Measurements from ENCODE around the gene FASTKD1.
A peak's percentile ranks its signal among the peaks of the same experiment; 100 is the strongest.
"Not testable (repeated sequence)": the region's sequence is repeated elsewhere in the genome, so short reads cannot be mapped to it uniquely, and the experiment has no call there.

FASTKD1 gene

DNA sequence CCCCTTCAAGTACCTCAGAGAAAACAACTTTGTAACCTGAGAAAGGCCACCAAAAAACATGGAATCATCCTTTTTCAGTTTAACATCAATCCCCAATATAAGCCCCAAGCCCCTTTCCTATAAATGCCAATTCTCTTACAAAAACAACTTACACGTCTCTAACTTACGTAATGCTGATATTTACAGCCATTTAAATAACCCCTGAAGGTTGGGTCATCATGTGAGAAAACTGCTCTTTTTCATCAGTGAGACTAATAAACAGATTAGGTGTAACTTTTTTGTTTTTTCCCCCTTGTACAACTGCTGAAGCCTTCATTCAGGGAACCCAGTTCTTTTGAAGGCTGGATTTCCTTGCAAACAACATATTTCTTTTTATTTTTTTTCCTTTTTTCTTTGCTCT is 3.7 kb downstream of the FASTKD1 start:
- no peak for DNase-seq

DNA sequence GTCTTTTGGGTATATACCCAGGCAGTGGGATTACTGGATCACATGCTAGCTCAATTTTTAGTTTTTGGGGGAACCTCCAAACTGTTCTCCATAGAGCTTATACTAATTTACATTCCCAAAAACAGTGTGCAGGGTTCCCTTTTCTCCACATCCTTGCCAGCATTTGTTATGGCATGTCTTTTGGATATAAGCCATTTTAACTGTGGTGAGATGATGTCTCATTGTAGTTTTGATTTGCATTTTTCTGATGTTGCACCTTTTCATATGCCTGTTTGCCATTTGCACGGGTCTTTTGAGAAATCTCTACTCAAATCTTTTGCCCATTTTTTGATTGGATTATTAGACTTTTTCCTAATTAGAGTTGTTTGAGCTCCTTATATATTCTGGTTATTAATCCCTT is 8.0 kb downstream of the FASTKD1 start:
- no peak for DNase-seq

DNA sequence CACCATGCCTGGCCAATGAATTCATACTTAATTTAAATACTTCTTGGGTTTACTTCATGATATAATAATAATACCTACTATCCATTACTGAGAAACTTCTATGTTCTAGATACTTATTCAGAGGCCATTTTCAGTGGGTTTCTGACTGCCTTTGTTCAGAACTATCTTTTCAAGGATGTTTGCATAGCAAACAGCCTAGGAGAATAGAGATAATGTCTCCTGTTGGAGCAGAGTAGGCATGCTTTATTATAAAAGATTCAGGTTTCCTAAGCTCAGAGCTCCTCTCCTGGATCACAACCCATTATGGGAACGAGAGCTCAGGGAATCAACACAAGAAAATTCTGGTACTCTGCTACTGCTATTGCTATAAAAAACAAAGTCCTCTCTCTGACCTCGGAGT is 11.1 kb downstream of the FASTKD1 start:
- DNase-seq, result no peak

GRCh38 chr2:169562084-169562483 is 11.6 kb downstream of the FASTKD1 start:
- DNase-seq, result not testable (repeated sequence)

DNA sequence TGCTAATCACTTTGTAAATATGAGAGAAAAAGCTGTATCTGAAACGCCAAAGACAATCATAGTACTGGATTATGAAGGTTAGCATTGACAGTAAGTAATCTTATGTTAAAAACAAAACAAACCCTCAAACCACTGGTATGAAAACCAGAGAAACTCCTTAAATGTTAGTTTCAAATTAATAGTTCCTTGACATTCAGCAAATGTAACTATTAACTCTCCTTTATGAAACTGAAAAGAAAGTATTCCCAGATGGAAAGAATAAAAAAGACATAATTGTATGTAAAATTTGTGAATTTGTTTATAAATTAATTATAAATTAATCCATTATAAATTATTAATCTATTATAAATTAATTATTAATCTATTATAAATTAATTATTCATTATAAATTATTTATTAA is 12.3 kb downstream of the FASTKD1 start:
- no peak for DNase-seq

- DNase-seq, result no peak
These were observed 26.9 kb downstream of the FASTKD1 start for GRCh38 chr2:169546756-169547155.

- no peak for DNase-seq
These were observed 31.2 kb downstream of the FASTKD1 start for GRCh38 chr2:169542433-169542832.

GRCh38 chr2:169540146-169540545 is 33.5 kb downstream of the FASTKD1 start:
- DNase-seq, result no peak

DNA sequence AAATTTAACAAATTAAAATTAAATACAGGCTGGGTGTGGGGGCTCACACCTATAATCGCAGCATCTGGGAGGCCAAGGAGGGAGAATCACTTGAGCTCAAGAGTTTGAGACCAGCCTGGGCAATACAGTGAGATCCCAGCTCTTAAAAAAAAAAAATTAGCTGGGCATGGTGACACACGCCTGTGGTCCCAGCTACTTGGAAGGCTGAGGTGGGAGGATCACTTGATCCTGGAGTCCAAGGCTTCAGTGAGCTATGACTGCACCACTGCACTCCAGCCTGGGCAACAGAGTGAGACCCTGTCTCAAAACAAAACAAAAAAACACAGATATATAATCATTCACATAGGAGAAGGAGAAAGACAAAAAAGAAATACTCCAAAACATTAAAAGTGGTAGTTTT is 34.2 kb downstream of the FASTKD1 start:
- not testable (repeated sequence) for DNase-seq

- peak; percentile 70 to 83 (median 80) for DNase-seq
These were observed 45.4 kb downstream of the FASTKD1 start for GRCh38 chr2:169528271-169528701.

- DNase-seq, result no peak
These were observed 47.2 kb downstream of the FASTKD1 start for GRCh38 chr2:169526451-169526850.

GRCh38 chr2:169525434-169525833 is 48.2 kb downstream of the FASTKD1 start:
- DNase-seq, result no peak

DNA sequence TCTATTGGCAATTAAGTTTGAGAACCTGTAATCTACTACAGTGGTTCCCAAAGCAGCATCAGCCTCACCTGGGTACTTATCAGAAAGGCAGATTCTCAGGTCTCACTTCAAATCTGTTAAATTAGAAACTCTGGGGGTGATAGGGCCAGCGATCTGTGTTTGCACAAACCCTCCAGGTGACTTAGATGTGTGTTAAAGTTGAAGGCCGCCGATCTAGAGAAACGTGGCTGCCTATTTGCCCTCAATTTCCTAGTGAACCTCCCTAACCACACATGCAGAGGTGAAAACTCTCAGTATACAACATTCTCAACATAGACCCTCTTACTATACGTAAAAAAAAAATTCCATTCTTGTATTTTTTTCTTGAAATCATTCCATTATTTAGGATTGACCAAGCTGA is 50.0 kb downstream of the FASTKD1 start:
- DNase-seq, result no peak

DNA sequence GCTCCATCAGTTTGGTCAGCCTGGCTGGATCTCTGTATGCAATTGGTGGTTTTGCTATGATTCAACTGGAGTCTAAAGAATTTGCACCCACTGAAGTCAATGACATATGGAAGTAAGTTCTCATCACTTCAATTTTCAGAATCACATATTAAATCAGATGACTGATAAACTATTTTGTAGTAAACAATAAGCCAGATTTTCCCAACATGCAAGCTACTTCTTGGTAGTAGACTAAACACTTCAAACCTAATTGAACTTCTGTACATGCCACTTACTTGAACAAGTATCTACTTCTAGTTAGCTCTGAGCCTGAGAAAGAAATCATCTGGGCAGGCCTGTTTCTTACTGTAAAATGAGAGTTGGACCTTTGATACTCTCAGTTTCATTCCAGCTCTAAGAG is 52.8 kb downstream of the FASTKD1 start:
- no peak for DNase-seq

DNA sequence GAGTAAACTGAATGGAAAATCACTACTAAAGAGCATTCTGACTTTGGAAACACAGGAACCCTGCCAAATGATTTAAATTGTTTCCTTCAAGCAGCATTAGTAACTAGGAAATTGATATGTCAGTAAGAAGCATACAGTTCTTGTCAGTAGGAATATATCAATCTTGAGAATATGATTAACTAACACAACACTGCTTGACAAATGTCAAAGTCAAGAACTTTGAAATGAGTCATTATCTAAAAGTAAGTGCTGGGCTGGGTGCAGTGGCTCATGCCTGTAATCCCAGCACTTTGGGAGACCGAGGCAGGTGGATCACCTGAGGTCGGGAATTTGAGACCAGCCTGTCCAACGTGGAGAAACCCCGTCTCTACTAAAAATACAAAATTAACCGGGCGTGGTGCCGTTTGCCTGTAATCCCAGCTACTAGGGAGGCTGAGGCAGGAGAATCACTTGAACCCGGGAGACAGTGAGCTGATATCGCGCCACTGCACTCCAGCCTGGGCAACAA is 57.1 kb downstream of the FASTKD1 start:
- DNase-seq, result not testable (repeated sequence)

DNA sequence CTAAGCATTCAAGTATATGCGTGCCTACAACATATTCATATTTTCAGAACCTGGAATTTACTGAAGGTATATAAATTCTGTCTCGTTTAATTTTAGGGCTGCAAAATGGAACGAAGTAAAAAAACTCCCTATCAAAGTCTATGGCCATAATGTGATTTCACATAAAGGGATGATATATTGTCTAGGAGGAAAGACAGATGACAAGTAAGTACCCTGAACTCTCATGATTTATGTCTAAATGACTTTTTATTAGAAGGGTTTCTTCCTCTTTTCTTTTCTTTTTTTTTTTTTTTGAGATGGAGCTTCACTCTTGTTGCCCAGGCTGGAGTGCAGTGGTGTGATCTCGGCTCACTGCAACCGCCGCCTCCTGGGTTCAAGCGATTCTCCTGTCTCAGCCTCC is 58.9 kb downstream of the FASTKD1 start:
- not testable (repeated sequence) for DNase-seq

- DNase-seq, result no peak
These were observed 59.7 kb downstream of the FASTKD1 start for GRCh38 chr2:169513926-169514325.

- DNase-seq, result no peak
These were observed 60.6 kb downstream of the FASTKD1 start for GRCh38 chr2:169513094-169513493.

DNA sequence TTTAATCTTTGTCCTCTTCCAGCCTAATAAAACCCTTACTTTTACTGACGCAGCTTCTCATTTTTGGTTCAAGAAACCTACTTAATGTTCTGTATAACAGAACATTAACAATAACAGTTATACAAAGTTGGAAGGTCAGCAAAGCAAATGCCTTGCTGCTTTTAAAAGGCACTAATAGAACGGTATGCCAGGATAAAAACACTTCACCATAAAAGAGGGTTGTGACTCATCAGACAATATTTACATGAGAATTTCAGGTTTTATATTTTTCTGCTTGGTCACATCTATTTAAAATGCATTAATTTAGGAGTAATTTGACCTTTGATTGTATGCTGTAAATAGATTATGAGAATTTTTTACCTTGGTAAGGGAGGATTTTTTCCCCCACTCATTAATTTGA is 61.1 kb downstream of the FASTKD1 start:
- no peak for DNase-seq

- DNase-seq, result no peak
These were observed 61.8 kb downstream of the FASTKD1 start for GRCh38 chr2:169511818-169512217.

GRCh38 chr2:169510496-169510895 is 63.2 kb downstream of the FASTKD1 start:
- no peak for DNase-seq

DNA sequence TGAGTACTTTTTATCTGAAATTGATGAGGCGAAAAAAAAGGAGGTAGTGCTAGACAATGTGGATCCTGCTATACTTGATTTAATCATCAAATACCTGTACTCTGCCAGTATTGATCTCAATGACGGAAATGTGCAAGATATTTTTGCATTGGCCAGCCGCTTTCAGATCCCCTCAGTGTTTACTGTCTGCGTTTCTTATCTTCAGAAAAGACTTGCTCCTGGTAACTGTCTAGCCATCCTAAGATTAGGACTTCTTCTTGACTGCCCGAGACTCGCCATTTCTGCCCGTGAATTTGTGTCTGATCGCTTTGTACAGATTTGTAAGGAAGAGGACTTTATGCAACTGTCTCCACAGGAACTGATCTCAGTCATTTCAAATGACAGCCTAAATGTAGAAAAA is 63.7 kb downstream of the FASTKD1 start:
- DNase-seq, result no peak

DNA sequence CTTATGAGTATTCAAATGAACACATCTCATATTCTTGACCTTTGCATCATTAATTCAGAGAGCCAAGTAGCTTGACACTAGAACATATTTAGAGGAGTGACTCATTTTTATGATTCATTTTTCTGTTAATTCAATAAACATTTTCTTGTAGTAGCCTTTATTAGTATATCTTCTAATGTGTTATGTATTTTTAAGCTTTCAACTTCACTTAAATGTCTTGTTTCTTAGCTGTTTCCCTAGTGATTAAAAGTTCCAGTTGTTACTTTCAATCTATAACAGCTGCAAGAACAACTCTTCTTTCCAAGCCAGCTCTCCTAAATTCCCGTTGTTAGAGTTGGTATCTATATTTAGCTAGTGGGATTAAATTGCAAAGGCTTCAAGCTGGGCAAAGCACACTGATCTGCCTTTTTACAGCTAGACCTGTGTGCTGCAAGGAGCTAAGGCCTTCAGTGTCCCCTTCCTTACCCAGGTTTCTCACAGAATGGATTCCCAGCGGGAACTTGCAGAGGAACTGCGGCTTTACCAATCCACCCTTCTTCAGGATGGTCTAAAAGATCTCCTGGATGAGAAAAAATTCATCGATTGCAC is 64.3 kb downstream of the FASTKD1 start, which contains the start of gene KLHL41:
Gene KLHL41 (plus strand): TSS at position 405 of the 588 bp plus-strand sequence. CDS start 77 bp downstream, at position 482.
- DNase-seq, result peak in 2 of 3 donors; percentile 36 to 43

DNA sequence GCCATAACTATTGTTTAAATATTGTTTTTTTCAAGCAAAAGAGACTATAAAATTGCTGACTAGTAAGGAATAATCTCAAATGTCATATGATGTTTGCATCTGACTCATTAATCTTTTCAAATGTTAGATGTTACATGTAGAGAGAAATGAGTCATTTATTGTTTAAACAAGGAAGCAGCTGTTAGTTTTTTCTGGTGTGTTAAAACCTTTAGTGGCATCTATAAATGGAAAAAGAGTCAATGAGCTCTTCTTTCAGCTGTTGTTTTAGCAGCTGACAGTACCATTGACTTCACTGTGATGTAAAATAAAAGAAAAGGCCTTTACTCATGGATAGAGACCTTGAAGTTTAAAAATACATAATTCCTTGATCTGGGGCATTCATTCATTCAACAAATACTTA is 66.0 kb downstream of the FASTKD1 start:
- DNase-seq, result peak; percentile 40 to 87 (median 84)

- no peak for DNase-seq
These were observed 69.0 kb downstream of the FASTKD1 start for GRCh38 chr2:169504651-169505050.
